OCI-LY1 (cell line): ENCODE results near the gene IL18.

Experiments
- EZH2 ChIP-seq: fragments of 200-600 bp; sonication (generic), shearing (Covaris generic); IDR thresholded peaks from 2 replicates; pipeline ENCODE4 v1.8.0; 2017; ENCODE audit warnings: borderline replicate concordance, mixed run types, mild to moderate bottlenecking, antibody characterized with exemption, low read length, moderate library complexity, mixed read lengths
- TF ChIP-seq, protein P1 (sequence below): fragments of 200-600 bp; sonication (generic), shearing (Covaris generic); IDR thresholded peaks from 2 replicates; pipeline ENCODE4 v1.5.1; 2017; ENCODE audit warnings: mild to moderate bottlenecking, antibody characterized with exemption, low read length, moderate library complexity, mixed read lengths

- TF ChIP-seq, protein P1, sequence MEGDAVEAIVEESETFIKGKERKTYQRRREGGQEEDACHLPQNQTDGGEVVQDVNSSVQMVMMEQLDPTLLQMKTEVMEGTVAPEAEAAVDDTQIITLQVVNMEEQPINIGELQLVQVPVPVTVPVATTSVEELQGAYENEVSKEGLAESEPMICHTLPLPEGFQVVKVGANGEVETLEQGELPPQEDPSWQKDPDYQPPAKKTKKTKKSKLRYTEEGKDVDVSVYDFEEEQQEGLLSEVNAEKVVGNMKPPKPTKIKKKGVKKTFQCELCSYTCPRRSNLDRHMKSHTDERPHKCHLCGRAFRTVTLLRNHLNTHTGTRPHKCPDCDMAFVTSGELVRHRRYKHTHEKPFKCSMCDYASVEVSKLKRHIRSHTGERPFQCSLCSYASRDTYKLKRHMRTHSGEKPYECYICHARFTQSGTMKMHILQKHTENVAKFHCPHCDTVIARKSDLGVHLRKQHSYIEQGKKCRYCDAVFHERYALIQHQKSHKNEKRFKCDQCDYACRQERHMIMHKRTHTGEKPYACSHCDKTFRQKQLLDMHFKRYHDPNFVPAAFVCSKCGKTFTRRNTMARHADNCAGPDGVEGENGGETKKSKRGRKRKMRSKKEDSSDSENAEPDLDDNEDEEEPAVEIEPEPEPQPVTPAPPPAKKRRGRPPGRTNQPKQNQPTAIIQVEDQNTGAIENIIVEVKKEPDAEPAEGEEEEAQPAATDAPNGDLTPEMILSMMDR = no peak
- no peak for TF ChIP-seq EZH2
Measured at GRCh38 chr11:112096194-112096593, 67.7 kb downstream of the IL18 start.
